Measurements from ENCODE around the gene EDC4. TPM values are rescaled to one million over a fixed set of nuclear protein-coding genes. Genes with fewer than 3 reads are reported as not detected.

EDC4 gene
- 61.1 and 61.2 TPM in 2 replicates for total RNA-seq

GRCh38 chr16:67872631-67873434, at the start of gene EDC4:
TSS of gene EDC4 (plus strand) at chr16:67873052. CDS start at chr16:67873262, 210 bp downstream.
- TF ChIP-seq, protein P1, sequence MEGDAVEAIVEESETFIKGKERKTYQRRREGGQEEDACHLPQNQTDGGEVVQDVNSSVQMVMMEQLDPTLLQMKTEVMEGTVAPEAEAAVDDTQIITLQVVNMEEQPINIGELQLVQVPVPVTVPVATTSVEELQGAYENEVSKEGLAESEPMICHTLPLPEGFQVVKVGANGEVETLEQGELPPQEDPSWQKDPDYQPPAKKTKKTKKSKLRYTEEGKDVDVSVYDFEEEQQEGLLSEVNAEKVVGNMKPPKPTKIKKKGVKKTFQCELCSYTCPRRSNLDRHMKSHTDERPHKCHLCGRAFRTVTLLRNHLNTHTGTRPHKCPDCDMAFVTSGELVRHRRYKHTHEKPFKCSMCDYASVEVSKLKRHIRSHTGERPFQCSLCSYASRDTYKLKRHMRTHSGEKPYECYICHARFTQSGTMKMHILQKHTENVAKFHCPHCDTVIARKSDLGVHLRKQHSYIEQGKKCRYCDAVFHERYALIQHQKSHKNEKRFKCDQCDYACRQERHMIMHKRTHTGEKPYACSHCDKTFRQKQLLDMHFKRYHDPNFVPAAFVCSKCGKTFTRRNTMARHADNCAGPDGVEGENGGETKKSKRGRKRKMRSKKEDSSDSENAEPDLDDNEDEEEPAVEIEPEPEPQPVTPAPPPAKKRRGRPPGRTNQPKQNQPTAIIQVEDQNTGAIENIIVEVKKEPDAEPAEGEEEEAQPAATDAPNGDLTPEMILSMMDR (conservative IDR thresholded peaks at IDR 0.05; ENCODE audit: low read depth, low read length) = no peak
- no peak for DNase-seq (ENCODE audit: low read depth)

DNA sequence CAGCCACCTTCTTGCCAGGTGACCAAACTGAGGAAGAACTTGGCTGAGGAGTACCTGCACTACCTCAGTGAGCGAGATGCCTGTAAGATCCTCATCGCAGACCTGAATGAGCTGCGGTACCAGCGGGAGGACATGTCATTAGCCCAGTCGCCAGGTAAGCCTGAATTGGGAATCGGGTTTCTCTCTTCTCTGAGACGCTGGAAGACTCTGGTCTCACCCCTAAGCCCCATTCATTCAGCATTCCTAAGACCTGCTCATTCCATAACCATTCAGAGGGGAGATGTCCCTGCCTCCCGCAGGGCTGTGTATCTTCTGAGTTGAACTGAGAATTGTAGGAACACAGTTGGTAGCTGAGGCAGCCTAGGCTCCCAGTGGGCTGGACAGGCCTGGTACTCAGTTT, 47.7 kb upstream of the EDC4 start:
- H3K4me3 ChIP-seq (ENCODE audit: low read depth, low read length) = no peak overlapping the region
- no peak for DNase-seq (ENCODE audit: low read depth)
- TF ChIP-seq, protein P1 (conservative IDR thresholded peaks at IDR 0.05; ENCODE audit: low read depth, low read length) = no peak

More at GRCh38 chr16:67872631-67873434, at the start of gene EDC4:
- H3K4me3 ChIP-seq (ENCODE audit: low read depth, low read length) = peak within 1 kb of the TSS; percentile 99

GRCh38 chr16:67825906-67826305, 46.9 kb upstream of the EDC4 start:
- no peak for DNase-seq (ENCODE audit: low read depth)
- no peak overlapping the region for H3K4me3 ChIP-seq (ENCODE audit: low read depth, low read length)
- TF ChIP-seq, protein P1 (conservative IDR thresholded peaks at IDR 0.05; ENCODE audit: low read depth, low read length) = no peak

DNA sequence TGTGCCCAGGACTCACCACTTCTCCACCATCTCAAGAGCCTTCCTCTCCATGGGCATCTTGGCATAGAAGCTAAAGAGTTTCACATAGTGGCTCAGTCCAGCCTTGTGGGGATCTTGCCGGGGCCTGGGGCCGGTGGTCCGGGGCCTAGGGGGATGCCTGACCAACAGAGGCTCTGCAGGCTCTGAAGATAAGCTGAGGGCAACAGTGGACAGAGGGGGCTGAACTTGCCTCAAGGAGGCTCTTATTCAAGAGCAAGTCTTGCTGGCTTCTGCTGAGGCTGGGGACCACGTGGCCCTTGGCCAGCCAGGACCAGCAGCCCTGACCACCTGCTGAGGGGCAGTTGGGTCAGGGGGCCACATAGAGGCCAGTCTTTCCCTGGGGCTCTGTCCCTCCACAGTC, 44.2 kb upstream of the EDC4 start:
- DNase-seq (ENCODE audit: low read depth) = no peak
- TF ChIP-seq, protein P1 (conservative IDR thresholded peaks at IDR 0.05; ENCODE audit: low read depth, low read length) = no peak
- H3K4me3 ChIP-seq (ENCODE audit: low read depth, low read length) = no peak overlapping the region

DNA sequence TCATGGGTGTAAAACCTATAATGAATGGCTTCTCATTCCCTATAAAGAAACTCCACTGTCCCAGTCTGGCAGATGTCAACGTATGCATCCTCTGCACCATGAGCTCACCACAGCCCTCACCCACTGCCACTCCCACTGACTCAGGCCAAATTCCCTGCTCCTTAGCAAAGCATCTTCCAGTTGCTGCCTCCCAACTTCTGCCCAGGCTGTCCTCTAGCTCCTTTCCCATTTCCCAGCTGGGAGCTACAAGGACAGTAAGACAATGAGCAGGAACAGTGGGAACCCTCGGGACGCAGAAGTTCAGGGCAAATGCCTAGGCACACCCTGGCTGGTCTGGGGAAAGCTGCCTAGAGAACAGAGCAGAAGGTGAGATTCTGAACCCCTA, 39.8 kb upstream of the EDC4 start:
- DNase-seq (ENCODE audit: low read depth) = no peak
- H3K4me3 ChIP-seq (ENCODE audit: low read depth, low read length) = peak overlapping the region; percentile 84
- TF ChIP-seq, protein P1 (conservative IDR thresholded peaks at IDR 0.05; ENCODE audit: low read depth, low read length) = no peak

DNA sequence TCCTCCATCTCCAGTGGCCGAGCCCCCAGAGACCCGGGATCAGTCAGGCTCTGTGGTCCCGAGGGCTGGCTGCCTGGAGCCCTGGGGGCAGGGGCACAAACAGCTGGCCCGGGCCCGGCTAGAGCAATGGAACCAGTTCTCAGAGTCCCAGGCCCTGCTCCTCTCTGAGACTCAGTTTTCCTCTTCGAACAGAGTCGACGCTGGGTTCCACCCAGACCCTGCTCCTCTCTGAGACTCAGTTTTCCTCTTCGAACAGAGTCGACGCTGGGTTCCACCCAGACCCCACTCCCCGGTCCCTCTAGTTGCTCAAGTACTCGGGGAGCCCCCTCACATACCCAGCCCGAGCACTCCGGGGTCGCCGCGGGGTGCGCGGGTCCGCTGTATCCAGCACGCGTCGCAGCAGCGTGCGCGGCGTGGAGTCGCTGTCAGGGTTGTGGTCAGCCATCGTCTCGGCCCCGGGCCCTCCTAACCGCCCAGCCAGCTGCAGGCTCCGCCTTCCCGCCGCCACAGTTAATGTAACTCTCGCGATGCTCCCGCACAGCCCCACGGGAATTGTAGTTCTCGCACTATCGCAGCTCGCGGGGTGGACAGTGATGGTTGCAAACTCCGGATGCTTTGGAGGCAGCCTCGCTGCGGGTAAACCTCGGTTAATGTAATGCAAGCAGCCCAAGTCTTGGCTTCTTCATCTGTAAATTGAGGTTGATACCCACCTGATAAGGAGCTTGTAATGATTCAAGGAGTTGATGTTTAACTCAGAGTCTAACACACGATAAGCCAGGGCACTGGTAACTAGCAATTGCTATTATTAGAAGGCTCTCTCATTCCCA, 39.2 kb upstream of the EDC4 start:
- TF ChIP-seq, protein P1 (conservative IDR thresholded peaks at IDR 0.05; ENCODE audit: low read depth, low read length) = no peak
- DNase-seq (ENCODE audit: low read depth) = no peak
- peak overlapping the region; percentile 84 for H3K4me3 ChIP-seq (ENCODE audit: low read depth, low read length)

Measured in epithelial cell of proximal tubule (primary cell).